HG03342 (cell line): ENCODE results near the gene HTR5A.

Experiments
- ATAC-seq: cut with Tn5 transposase; IDR thresholded peaks from one replicate; pipeline ENCODE4 v1.9.1; 2021; ENCODE audit warnings: mild to moderate bottlenecking, moderate library complexity; ENCODE audit not compliant: unreplicated experiment

Gene HTR5A

DNA sequence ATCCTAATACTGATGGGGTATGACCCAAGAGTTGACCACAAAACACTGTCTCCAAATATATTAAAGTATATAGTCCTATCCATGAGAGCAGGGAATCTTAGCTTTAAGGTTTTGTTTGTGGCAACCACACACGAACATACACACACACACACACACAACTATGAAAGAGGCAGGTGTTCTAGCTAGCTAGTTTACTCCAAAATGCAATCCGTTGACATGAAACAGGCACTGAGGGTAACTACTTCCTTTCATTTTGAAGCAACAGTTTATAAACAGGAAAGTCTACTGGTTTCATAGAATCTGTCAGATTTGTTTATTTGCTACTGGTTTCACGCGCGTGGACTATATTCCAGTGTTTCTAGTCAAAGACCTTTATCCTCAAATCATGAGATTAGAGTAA lies 14.8 kb downstream of the HTR5A start:
- ATAC-seq, result no peak

GRCh38 chr7:155090684-155091083 lies 20.6 kb downstream of the HTR5A start:
- ATAC-seq, result no peak

DNA sequence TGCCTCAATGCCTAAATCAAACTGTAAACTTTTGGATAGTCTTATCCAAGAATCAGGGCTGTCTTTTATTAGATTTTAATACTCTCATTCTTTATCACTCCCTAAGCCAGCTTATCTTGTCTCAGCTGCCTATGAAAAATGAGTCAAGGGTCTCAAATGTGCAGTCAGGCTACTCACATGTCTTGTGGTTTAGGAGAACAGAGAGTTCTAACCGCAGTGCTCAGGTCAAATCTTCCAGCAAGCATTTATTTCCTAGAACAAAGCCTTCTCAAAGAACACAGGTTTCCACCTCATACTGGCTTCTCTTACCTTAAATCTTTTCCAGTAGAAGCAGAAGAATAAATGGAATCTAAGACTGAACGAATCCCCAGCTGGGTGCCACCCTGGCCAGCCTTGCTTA lies 23.5 kb downstream of the HTR5A start:
- no peak for ATAC-seq

GRCh38 chr7:155094636-155095135 lies 24.6 kb downstream of the HTR5A start:
- ATAC-seq, result no peak

GRCh38 chr7:155097338-155097737 lies 27.2 kb downstream of the HTR5A start:
- ATAC-seq, result no peak

DNA sequence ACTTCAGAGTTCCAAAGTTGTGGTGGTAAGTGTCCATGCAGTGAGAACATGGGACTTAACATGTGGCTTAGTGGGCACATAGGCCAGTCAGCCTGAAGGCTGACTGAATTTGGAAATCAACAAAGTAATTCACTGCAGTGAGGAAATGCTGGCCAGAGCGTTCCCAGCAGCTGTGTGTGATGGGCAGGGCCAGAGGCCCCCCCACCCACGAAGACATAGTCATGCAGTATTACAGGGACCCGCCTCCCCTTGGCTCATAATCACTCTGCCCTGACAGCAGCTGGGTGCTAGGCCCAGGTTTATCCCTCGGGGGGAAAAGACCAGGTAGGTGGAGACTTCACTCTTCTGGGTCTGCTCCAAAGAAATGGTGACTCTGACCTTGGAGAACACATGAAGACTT lies 33.7 kb downstream of the HTR5A start:
- no peak for ATAC-seq

DNA sequence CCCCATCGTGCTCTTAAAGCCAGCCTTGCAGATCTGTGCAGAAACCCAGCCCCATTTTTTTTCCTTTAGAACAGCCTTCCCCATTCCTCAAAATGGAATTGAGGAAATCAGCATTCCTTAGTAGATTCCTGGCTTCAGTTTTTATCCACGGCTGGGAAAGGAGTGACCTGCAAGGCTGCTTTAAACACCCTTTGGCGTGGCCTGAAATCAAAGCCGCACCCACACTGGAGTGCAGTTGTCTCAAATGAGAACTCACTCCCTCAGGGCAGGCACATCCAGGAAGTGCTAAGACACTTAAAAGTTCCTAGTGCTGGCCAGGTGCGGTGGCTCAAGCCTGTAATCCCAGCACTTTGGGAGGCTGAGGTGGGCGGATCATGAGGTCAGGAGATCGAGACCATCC lies 34.8 kb downstream of the HTR5A start:
- ATAC-seq, result no peak

DNA sequence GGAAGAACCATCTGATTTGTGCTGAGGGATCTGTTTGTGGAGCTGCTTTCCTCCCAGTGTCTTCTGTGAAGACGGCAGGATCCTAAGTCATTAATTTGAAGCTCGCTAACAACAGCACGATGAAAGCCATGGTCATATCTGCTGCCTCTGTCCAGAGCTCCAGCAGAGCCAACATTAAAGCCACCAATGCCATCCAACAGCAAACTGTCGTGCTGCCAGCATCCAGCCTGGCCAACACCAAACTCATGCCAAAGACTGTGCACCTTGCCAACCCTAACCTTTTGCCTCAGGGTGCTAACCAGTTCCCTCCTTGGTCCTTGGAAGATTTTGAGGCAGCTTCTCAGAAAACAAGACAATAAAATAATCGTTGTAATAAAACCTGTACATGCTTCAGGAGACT lies 36.2 kb downstream of the HTR5A start:
- no peak for ATAC-seq

- no peak for ATAC-seq
Measured at GRCh38 chr7:155107126-155107525, 37.0 kb downstream of the HTR5A start.

DNA sequence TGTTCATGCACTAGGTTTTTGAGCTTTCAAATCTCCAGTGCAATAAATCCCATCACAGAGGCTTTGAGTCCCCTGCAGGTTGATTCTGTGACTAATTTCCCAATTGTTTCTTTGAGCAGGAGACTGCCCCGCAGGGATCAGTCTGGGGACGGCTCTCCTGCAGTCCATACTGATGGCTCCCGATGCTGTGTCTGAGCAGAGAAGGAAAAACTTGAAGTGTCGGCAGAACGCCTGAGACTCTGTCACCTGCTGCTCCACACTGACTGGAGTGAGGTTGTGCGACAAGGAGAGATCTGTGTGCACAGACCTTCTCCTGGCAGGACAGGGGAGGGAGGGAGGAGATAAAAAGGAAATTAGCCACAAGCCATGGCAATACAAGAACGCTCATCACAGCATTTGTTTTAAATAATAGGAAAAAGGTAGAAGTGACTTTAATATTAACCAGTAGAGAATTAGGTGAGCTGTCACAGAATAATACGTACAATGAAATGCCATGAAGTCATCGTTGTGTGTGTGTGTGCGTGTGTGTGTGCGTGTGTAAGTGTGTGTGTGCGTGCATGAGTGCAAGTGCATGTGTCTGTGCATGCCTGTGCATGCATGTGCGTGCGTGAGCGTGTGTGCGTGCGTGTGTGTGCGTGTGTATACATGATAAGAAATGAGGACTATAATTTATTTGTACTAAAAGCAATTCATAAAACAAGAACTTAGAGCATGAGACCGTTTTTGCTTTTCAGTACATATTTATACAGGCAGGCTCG lies 38.2 kb downstream of the HTR5A start:
- ATAC-seq, result no peak

GRCh38 chr7:155109121-155109520 lies 39.0 kb downstream of the HTR5A start:
- no peak for ATAC-seq

DNA sequence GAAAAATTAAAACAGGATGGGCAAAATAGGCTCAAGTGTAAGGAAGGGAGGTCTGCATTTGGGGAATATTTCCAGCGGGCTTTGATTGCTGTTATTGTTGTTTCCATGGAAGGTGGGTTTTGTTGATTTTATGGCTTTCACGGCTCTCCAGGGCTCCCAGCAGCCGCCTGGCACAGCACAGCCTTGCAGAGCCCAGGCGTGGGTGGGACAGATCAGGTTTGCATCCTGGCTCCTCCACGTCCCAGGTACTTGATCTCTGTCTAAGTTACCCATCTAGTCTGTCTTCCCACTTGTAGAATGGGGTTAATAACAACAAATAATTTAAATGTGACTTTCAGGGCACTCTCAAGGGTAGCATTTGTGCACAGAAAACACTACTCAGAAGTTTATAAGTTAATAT lies 45.2 kb downstream of the HTR5A start:
- ATAC-seq, result no peak

GRCh38 chr7:155119801-155120382 lies 49.8 kb downstream of the HTR5A start:
- no peak for ATAC-seq

DNA sequence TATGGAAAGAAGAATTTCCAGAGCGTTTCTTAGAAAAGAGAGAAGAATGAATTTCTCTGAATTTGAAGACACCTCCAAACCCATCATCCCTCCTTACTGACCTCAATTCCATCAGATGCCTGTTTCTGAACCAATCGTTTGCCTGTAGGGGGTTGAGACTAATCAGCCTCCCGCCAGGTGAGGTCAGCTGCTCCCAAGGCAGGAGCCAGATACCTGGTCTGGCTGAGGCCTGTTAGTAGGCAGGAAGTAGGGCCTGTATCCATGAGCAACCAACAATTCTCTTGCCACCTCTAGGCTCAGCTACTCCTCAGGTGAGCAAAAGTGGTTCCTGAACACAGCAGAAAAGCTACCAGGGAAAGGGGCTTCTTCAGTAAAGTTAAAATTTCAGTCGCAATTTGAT lies 50.3 kb downstream of the HTR5A start:
- ATAC-seq, result no peak

DNA sequence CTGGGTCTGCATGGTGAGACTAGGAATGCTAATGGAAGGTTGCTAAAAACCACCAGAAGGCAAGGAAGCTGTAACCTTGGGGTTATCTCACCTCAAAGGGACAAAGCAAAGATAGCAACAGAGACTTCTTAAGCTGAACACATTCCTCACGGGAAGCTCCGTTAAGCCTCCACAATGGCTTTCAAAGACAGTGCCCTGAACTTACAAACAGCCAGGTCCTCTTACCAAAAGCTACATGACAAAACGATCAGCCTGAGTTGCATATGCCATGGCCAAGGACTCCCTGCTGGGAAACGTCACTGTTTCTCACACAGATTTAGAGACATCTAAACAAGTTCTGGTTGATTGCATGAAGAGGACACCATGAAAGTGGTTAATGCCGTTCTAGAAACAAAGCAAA lies 52.7 kb downstream of the HTR5A start:
- no peak for ATAC-seq

DNA sequence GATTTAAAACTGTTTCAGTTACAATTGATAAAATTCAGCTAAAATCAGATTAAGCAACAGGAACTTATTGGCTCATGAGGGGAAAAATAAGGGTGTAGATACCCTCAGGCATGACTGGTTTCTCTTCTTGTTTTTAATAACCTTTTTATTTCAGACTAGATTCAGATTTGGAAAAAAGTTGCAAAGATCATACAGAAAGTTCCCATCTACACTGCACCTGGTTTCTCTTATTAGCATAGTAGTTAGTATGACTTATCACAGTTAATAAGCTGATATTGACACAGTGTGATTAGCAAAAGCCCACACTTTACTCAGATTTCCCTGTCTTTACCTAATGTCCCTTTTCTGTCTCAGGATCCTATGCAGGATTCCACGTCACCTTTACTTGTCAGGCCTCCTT lies 53.3 kb downstream of the HTR5A start:
- no peak for ATAC-seq

GRCh38 chr7:155124706-155125105 lies 54.6 kb downstream of the HTR5A start:
- no peak for ATAC-seq

DNA sequence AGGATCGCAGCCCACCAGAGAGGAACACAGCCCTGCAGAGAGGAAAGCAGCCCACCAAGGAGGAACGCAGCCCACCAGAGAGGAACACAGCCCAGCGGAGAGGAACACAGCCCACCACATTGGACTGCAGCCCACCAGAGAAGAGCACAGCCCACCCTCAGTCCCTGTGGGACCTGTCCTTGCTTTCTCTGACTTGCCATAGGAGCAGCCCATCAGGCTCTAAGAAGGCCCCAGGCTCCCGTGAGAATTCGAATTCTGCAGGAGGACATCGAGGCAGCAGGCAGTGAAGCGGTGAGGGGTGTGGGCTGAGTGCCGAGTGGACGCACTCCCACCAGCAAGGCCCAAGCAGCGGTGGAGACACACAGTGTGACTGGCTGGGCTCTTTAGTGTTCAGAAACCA lies 59.1 kb downstream of the HTR5A start:
- ATAC-seq, result no peak

- ATAC-seq, result no peak
Measured at GRCh38 chr7:155129789-155130188, 59.7 kb downstream of the HTR5A start.

- no peak for ATAC-seq
Measured at GRCh38 chr7:155130493-155130892, 60.4 kb downstream of the HTR5A start.

DNA sequence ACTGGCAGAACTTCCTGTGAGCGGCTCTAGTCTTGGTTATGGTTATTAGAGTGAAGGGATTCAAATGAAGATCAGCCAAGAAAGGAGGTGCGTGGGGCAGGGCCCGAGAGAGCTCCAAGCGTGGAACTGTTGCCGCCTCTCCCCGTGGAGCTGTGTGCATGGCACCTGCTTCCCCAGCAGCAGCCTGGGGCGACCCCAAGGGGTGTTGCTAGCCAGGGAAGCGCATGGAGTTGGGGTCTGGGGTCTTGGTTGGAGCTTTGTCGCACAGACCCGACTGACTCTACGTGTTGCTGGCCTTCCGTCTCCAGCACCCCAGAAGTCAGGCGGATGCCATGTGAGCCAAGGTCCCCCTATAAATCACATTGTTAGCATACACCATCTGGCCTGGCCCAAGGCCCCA lies 61.0 kb downstream of the HTR5A start:
- ATAC-seq, result no peak

- no peak for ATAC-seq
Measured at GRCh38 chr7:155132431-155132830, 62.3 kb downstream of the HTR5A start.
